H1 (cell line): ENCODE measurements around the gene CFAP97D1. TPM values are rescaled to one million over a fixed set of nuclear protein-coding genes. Genes with fewer than 3 reads are reported as not detected.

Experiments used
- CBX8 ChIP-seq: fragments of 300-800, 300-1000 bp; sonication (generic); IDR thresholded peaks from 2 replicates; pipeline ENCODE4 v1.7.1; 2016; ENCODE audit warnings: low read depth, low read length, borderline replicate concordance
- polyA plus RNA-seq, 7 experiments: library from polyadenylated mRNA; depleted of rRNA in 3 of 7; stranded (reverse) in 5 of 7; unstranded in 2 of 7; fragments of >200 nt in 5 of 7; fragments of 200-250 nt in 2 of 7; gene quantifications; 1 replicate in 5 of 7; 2 replicates in 1 of 7; 4 replicates in 1 of 7; pipeline versions ENCODE4 v1.2.1 to v1.2.3, GENCODE V29; 2011 to 2013; ENCODE audit warnings: missing spikeins in 2 of 7, mixed read lengths in 2 of 7
- total RNA-seq: library from RNA; stranded (reverse); fragmentation: NEBNext Ultra II Directional; extraction: Animal tissue kit (Norgen Biotek cat#: 25700); gene quantifications from 2 replicates; pipeline ENCODE4 v1.2.1, GENCODE V29; 2021

The CFAP97D1 gene
- total and polyA plus RNA-seq, 2 of the 8 experiments (the other 6 are each of a cell fraction or from before 2014, with no cell fraction given), result 0.02 to 0.07 TPM

DNA sequence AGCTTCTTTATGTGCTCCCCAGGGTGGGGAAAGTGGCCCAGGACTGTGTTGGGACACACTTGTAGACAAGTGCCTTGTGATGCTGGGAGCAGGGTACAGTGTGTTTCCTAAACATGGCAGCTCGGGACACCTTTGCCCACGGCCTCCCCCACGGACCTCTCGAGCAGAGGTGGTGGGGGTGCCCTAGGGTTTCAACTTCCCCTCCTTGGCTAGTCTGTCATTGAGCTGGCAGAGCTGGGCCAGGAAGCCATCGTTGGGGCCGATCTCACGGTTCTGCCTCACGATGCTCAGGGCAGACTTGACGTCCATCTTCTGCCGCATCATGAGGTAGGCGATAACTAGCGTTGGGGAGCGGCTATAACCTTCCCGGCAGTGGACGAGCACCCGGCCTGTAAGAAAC is 10.8 kb upstream of the CFAP97D1 start (continued):
- no peak for TF ChIP-seq CBX8
- TF ChIP-seq, all 59 proteins: peak for 0
